ENCODE results near the gene PLEKHG4B.

PLEKHG4B gene

GRCh38 chr5:187042-187431 lies 95.1 kb downstream of the PLEKHG4B start:
- peaks cover 9% of the 10 kb centered on the region; the same call in 1 of the 2 replicates for H3K4me1 ChIP-seq (ENCODE audit: control insufficient read depth, insufficient read depth, low read length)
- H3K27me3 ChIP-seq (ENCODE audit: control insufficient read depth, insufficient read depth, low read length): no peaks in the 10 kb centered on the region
- no peaks in the 10 kb centered on the region for H3K9me3 ChIP-seq (ENCODE audit: control insufficient read depth, insufficient read depth, low read length)
- no peak overlapping the region for H3K4me3 ChIP-seq (ENCODE audit: low read depth, low read length)
- no peak overlapping the region for H3K27ac ChIP-seq (ENCODE audit: low read depth, low read length)
- H3K9ac ChIP-seq (ENCODE audit: low read depth, low read length): no peak overlapping the region
- H3K36me3 ChIP-seq (ENCODE audit: control insufficient read depth, insufficient read depth, low read length): peaks cover 11% of the 10 kb centered on the region

DNA sequence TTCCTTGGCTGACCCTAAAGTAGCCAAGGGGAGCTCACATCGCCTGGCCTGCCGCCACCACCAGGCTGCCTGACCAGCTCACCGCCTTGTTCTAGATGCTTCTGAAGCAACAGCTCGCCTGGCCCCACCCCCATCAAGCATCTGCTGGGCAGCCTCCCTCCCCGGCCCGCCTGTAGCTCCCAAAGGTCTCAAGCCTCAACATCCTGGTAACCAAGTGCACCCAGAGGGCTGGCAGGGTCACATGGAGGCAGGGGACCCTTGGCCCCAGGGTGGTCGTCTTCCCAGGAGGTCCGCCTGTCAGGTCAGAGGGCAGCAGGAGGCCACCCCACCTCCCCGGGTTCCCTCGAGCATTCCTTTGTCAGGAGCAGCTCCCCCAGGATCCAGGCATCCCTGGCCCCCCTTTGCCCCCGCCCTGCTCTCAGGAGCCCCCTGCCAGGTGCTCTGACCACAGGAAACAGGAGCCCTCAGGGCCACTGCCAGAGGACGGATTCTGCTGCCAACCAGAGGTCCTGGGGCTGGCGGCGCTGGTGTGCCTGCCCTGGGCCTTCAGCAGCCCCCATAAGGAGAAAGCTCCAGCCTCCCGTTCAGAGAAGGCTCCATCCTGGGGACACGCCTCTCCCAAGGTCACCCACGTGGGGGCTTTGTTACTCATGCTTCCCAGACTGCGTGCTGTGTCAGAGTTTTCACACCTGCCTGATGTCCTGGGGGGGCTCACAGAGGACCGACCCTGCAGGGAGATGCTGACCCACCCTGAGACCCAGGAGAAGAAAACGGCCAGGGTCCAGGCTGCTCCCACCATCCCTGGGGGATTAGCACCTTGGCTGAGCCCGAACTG lies 95.9 kb downstream of the PLEKHG4B start:
- Histone ChIP-seq H3K9me3 (ENCODE audit: control insufficient read depth, insufficient read depth, low read length) (no peaks in the 10 kb centered on the region), H3K4me1 (ENCODE audit: control insufficient read depth, insufficient read depth, low read length) (peaks cover 9% of the 10 kb centered on the region; the same call in 1 of the 2 replicates), H3K9ac (ENCODE audit: low read depth, low read length) (no peak overlapping the region), H3K27ac (ENCODE audit: low read depth, low read length) (no peak overlapping the region), H3K36me3 (ENCODE audit: control insufficient read depth, insufficient read depth, low read length) (peaks cover 3% of the 10 kb centered on the region; the same call in 1 of the 2 replicates), H3K4me3 (ENCODE audit: low read depth, low read length) (no peak overlapping the region), H3K27me3 (ENCODE audit: control insufficient read depth, insufficient read depth, low read length) (no peaks in the 10 kb centered on the region)

DNA sequence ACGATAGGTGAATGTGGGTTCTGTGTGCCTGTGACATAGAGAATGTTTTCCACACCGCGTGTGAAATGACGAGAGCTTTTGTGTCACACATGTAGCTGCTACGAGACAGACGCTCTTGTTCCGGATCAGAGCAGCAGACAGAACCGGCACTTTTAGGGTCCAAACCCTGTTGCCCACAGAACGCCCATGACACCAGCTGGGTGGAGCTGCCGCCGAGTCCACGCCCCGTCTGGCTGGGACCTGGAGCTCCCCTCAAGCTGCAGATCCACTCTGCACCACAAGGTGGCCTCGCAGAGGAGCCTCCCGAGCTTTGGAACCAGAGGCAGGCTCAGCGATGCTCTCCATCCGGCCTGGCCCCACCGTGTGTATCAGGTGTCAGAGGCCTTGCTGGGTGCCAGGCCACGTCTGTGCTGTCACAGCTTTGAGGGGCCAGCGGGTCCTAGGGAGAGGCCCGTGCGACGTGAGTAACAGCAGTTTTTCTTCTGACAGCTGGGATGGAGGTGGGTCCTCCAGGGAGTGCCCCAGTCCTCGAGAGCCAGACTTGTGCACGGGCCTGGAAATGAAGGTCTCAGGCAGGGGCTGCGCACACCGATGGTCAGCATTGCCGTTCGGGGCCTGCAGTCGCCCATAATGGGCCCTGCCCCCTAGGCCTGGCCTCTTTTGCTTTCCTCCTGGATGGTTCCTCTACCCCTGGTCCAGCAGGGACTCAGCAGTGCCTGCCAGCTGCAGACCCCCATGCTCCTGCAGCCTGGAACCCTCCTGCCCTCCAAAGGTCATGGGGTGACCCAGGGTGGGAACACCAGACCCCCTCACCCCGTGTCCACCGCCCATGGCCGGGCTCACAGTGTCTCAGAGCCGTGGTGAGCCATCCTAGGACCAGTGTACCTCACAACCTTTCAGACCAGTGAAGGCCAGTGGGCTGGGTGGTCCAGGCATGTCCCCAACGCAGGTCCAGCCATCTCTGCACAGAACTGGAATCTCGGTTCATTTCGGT lies 96.8 kb downstream of the PLEKHG4B start:
- Histone ChIP-seq H3K9ac (ENCODE audit: low read depth, low read length) (no peak overlapping the region), H3K27me3 (ENCODE audit: control insufficient read depth, insufficient read depth, low read length) (no peaks in the 10 kb centered on the region), H3K36me3 (ENCODE audit: control insufficient read depth, insufficient read depth, low read length) (no peaks in the 10 kb centered on the region), H3K9me3 (ENCODE audit: control insufficient read depth, insufficient read depth, low read length) (no peaks in the 10 kb centered on the region), H3K4me3 (ENCODE audit: low read depth, low read length) (no peak overlapping the region), H3K4me1 (ENCODE audit: control insufficient read depth, insufficient read depth, low read length) (peaks cover 9% of the 10 kb centered on the region; the same call in 1 of the 2 replicates), H3K27ac (ENCODE audit: low read depth, low read length) (no peak overlapping the region)

DNA sequence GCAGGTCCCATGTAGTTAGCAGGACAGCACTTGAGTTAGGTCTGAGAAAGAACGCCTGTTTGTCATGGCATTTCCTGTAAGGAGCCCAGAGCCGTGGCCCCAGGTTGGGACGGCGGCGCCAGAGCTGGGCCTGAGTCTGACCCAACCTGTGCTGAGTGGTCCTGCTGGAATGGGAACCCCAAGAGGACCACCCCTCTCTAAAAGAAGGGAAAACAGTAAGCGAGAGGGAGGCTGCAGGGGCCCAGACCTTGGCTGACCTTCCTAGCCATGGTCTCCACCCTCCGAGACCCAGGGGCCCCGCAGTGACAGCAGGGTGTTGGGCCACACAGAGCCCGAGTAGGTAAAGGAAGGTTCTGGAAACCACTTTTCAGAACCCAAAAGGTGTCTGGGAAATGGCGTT lies 97.5 kb downstream of the PLEKHG4B start:
- Histone ChIP-seq H3K27me3 (ENCODE audit: control insufficient read depth, insufficient read depth, low read length) (no peaks in the 10 kb centered on the region), H3K9me3 (ENCODE audit: control insufficient read depth, insufficient read depth, low read length) (no peaks in the 10 kb centered on the region), H3K4me3 (ENCODE audit: low read depth, low read length) (no peak overlapping the region), H3K9ac (ENCODE audit: low read depth, low read length) (no peak overlapping the region), H3K27ac (ENCODE audit: low read depth, low read length) (no peak overlapping the region), H3K4me1 (ENCODE audit: control insufficient read depth, insufficient read depth, low read length) (peaks cover 9% of the 10 kb centered on the region; the same call in 1 of the 2 replicates), H3K36me3 (ENCODE audit: control insufficient read depth, insufficient read depth, low read length) (no peaks in the 10 kb centered on the region)

- peaks cover 9% of the 10 kb centered on the region; the same call in 1 of the 2 replicates for H3K4me1 ChIP-seq (ENCODE audit: control insufficient read depth, insufficient read depth, low read length)
- no peaks in the 10 kb centered on the region for H3K36me3 ChIP-seq (ENCODE audit: control insufficient read depth, insufficient read depth, low read length)
Observed at GRCh38 chr5:189976-190365, 98.0 kb downstream of the PLEKHG4B start.

GRCh38 chr5:190366-191035 lies 98.5 kb downstream of the PLEKHG4B start:
- peaks cover 9% of the 10 kb centered on the region; the same call in 1 of the 2 replicates for H3K4me1 ChIP-seq (ENCODE audit: control insufficient read depth, insufficient read depth, low read length)
- H3K9ac ChIP-seq (ENCODE audit: low read depth, low read length): no peak overlapping the region
- H3K9me3 ChIP-seq (ENCODE audit: control insufficient read depth, insufficient read depth, low read length): no peaks in the 10 kb centered on the region
- H3K4me3 ChIP-seq (ENCODE audit: low read depth, low read length): no peak overlapping the region
- H3K36me3 ChIP-seq (ENCODE audit: control insufficient read depth, insufficient read depth, low read length): no peaks in the 10 kb centered on the region
- H3K27ac ChIP-seq (ENCODE audit: low read depth, low read length): no peak overlapping the region
- no peaks in the 10 kb centered on the region for H3K27me3 ChIP-seq (ENCODE audit: control insufficient read depth, insufficient read depth, low read length)

More at GRCh38 chr5:189976-190365, 98.0 kb downstream of the PLEKHG4B start:
- Histone ChIP-seq H3K9ac (ENCODE audit: low read depth, low read length) (no peak overlapping the region), H3K27me3 (ENCODE audit: control insufficient read depth, insufficient read depth, low read length) (no peaks in the 10 kb centered on the region), H3K9me3 (ENCODE audit: control insufficient read depth, insufficient read depth, low read length) (no peaks in the 10 kb centered on the region), H3K4me3 (ENCODE audit: low read depth, low read length) (no peak overlapping the region), H3K27ac (ENCODE audit: low read depth, low read length) (no peak overlapping the region)

DNA sequence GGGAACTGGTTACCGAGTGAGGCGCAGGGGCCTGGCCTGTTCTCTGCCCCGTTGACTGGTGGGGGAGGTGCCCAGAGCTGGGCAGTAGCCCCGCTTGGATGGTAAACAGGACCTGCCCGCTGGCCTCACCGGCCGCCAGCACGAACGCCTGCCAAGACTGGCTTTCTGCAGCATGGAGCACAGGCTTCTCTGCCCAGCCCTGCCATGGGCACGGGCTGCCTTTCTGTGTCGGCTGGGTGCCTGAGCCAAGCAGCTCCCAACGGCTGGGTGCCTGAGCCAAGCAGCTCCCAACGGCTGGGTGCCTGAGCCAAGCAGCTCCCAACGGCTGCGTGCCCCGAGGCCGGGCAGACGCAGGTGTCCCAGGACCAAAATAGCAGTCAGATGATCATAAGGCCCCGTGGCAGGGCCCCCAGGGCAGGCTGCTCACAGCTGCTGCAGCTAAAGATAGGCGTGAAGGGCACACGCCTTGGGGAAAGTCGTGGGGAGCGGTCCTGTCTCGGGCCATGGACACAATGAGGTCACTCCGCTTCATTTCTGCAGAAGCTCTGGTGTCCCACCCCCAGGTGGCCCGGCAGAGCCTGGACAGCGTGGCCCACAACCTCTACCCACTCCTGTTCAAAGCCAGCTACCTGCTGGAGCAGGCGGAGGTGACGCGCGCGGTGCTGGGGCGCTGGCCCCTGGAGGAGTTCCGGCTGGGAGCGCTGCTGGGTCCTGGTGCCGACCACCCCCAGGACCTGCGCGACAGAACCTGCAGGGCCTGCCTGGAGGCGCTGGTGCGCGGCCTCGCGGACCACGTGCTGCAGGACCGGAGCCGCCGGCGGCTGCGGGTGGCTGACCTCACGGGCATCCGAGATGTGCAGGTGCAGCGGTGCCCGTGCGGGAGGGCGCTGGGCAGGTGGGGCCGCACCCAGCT lies 99.3 kb downstream of the PLEKHG4B start, which contains the start of gene LRRC14B:
LRRC14B (plus strand) TSS at position 460 of the 913 bp plus-strand sequence; CDS start at position 504, 44 bp downstream.
- Histone ChIP-seq H3K27me3 (ENCODE audit: control insufficient read depth, insufficient read depth, low read length) (no peaks in the 10 kb centered on the region), H3K36me3 (ENCODE audit: control insufficient read depth, insufficient read depth, low read length) (no peaks in the 10 kb centered on the region), H3K4me3 (ENCODE audit: low read depth, low read length) (no peak within 1 kb of the TSS), H3K27ac (ENCODE audit: low read depth, low read length) (no peak within 1 kb of the TSS), H3K4me1 (ENCODE audit: control insufficient read depth, insufficient read depth, low read length) (peaks cover 9% of the 10 kb centered on the region; the same call in 1 of the 2 replicates), H3K9ac (ENCODE audit: low read depth, low read length) (no peak within 1 kb of the TSS), H3K9me3 (ENCODE audit: control insufficient read depth, insufficient read depth, low read length) (no peaks in the 10 kb centered on the region)

- Histone ChIP-seq H3K4me3 (ENCODE audit: low read depth, low read length) (no peak overlapping the region), H3K27ac (ENCODE audit: low read depth, low read length) (no peak overlapping the region), H3K9ac (ENCODE audit: low read depth, low read length) (no peak overlapping the region), H3K27me3 (ENCODE audit: control insufficient read depth, insufficient read depth, low read length) (no peaks in the 10 kb centered on the region), H3K4me1 (ENCODE audit: control insufficient read depth, insufficient read depth, low read length) (peaks cover 9% of the 10 kb centered on the region; the same call in 1 of the 2 replicates), H3K9me3 (ENCODE audit: control insufficient read depth, insufficient read depth, low read length) (no peaks in the 10 kb centered on the region), H3K36me3 (ENCODE audit: control insufficient read depth, insufficient read depth, low read length) (no peaks in the 10 kb centered on the region)
Observed at GRCh38 chr5:191949-192690, 100.2 kb downstream of the PLEKHG4B start.

GRCh38 chr5:192691-192969 lies 100.7 kb downstream of the PLEKHG4B start:
- Histone ChIP-seq H3K4me3 (ENCODE audit: low read depth, low read length) (no peak overlapping the region), H3K27me3 (ENCODE audit: control insufficient read depth, insufficient read depth, low read length) (no peaks in the 10 kb centered on the region), H3K27ac (ENCODE audit: low read depth, low read length) (no peak overlapping the region), H3K9me3 (ENCODE audit: control insufficient read depth, insufficient read depth, low read length) (no peaks in the 10 kb centered on the region), H3K36me3 (ENCODE audit: control insufficient read depth, insufficient read depth, low read length) (no peaks in the 10 kb centered on the region), H3K4me1 (ENCODE audit: control insufficient read depth, insufficient read depth, low read length) (peaks cover 9% of the 10 kb centered on the region; the same call in 1 of the 2 replicates), H3K9ac (ENCODE audit: low read depth, low read length) (no peak overlapping the region)
